GM18951 (cell line): ENCODE results near the gene CDH11.

Source experiments
- POLR2A ChIP-seq: IDR thresholded peaks from 4 replicates; pipeline ENCODE4 v1.6.1; 2011; ENCODE audit warnings: mild to moderate bottlenecking; ENCODE audit not compliant: insufficient read length, insufficient read depth; ENCODE audit errors: extremely low read depth
- in situ Hi-C: fragments of 300-500 bp; cut with MboI; formaldehyde crosslinking; loops from one replicate; pipeline ENCODE4 v1.12.0; 2022; ENCODE audit warnings: low sequenced_read_pairs, mixed read lengths, inconsistent platforms; ENCODE audit not compliant: unreplicated experiment

CDH11 gene

GRCh38 chr16:64964126-64964540 lies 157.7 kb downstream of the CDH11 start:
- TF ChIP-seq POLR2A: no peak
- in situ Hi-C loops: no loop called here

- no peak for TF ChIP-seq POLR2A
- in situ Hi-C loops: no loop called here
Observed at GRCh38 chr16:64962786-64963185, 159.1 kb downstream of the CDH11 start.

DNA sequence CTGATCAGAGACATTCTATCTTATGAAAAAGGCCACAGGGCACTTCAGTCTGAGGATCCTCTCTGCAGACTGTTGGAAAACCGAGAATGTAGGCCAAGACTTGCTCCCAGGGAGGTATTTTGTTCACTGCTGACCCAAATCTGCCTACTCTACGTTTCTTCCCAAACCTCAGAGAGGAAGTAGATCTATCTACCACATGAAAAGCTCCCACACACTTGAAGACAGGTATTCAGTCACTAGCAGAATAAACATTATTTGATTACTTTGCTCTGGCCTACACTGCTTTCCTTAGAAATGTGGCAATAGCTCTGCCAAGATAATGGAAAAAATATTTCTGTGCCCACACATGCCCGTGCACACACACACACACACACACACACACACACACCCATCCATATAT lies 164.6 kb downstream of the CDH11 start:
- no peak for TF ChIP-seq POLR2A
- in situ Hi-C loops: no loop called here

DNA sequence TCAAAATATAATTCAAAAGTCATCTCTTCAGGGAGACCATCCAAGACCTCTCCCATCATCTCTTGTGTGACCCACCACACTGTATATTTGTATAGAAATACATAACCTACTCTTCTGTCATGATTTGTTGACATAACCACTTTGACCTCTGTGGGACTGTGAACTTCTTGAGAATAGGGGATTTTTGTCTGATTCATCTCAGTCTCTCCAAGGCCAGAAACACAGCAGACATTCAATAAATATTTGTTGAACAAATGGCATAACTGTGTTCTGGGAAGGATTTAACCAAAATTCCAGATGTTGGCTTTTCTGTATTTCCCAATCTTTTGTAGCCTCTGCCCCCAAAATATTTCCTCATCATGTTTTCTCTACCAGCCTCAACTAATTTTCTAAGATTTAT lies 169.7 kb downstream of the CDH11 start:
- TF ChIP-seq POLR2A: no peak
- in situ Hi-C loops: no loop called here

- TF ChIP-seq POLR2A: no peak
- in situ Hi-C loops: no loop called here
Observed at GRCh38 chr16:64951193-64951592, 170.7 kb downstream of the CDH11 start.

DNA sequence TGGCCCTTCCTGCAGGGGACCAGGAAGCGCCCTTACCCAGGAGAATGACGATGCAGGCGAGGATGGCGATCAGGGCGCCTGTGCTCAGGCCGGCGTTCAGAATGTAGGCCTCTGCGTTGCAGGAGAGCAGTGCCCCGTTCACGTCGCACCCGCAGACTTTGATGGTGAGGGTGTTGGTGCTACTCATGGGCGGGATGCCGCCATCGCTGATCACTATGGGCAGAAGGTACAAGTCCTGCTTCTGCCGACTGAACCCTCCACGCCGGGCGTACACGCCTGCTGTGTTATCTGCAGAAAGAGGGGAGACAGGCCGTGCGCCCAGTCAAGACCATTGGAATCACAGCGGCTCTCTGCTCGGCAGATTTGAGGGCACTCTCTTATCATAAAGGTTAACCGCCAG lies 171.1 kb downstream of the CDH11 start:
- in situ Hi-C loops: no loop called here
- TF ChIP-seq POLR2A: no peak

- in situ Hi-C loops: no loop called here
- no peak for TF ChIP-seq POLR2A
Observed at GRCh38 chr16:64950262-64950661, 171.6 kb downstream of the CDH11 start.

DNA sequence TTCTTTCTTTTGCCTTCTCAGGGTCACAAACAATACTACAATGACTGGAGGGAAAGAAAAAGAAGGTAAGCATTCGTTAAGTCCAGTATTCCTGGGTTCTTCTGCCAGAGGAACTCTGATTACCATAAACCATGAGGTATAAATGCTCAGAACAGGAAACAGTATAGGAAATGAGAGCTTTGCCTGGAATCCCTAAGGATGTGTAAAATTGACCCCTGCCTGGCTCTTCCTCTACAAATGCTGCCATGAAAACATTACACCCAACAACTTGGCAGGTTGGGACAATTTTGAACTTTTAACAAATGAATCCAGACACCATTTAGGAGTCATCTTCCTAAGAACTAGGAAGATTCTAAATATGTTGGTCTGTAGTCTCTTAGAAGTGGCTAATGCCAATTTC lies 173.8 kb downstream of the CDH11 start:
- in situ Hi-C loops: no loop called here
- no peak for TF ChIP-seq POLR2A

- in situ Hi-C loops: no loop called here
Observed at GRCh38 chr16:64947651-64948050, 174.2 kb downstream of the CDH11 start.

DNA sequence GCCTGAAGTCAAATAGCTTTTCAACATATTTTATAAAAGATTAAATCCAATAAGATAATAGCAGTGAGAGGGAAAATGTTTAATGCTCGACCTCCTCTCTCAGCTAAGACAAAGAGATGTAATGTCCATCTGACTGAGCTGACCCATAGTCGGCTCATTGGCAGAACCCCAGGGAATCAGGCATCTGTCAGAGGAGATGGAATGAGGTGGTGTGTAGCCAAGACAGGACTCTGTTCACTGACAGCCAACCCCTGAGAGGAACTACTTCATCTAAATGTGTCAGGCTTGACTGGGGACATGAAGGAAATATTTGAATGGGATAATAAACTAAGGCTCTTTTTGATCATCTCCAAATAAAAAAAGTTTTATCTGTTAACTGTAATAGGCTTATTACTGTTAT lies 188.0 kb downstream of the CDH11 start:
- in situ Hi-C loops: no loop called here
- no peak for TF ChIP-seq POLR2A

More at GRCh38 chr16:64947651-64948050, 174.2 kb downstream of the CDH11 start:
- no peak for TF ChIP-seq POLR2A

GRCh38 chr16:64926476-64926875 lies 195.4 kb downstream of the CDH11 start:
- in situ Hi-C loops: no loop called here
- no peak for TF ChIP-seq POLR2A

DNA sequence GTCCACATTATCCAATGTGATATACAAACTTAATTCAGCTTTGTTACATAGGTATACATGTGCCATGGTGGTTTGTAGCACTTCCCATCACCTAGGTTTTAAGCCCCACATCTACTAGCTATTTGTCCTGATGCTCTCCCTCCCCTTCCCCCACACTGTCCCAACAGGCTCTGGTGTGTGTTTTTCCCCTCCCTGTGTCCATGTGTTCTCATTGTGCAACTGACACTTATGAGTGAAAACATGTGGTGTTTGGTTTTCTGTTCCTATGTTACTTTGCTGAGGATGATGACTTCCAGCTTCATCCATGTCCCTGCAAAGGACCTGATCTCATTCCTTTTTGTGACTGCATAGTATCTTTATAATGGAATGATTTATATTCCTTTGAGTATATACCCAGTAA lies 196.7 kb downstream of the CDH11 start:
- TF ChIP-seq POLR2A: no peak
- in situ Hi-C loops: no loop called here

- TF ChIP-seq POLR2A: no peak
- in situ Hi-C loops: no loop called here
Observed at GRCh38 chr16:64924086-64924485, 197.8 kb downstream of the CDH11 start.

GRCh38 chr16:64919929-64920607 lies 201.8 kb downstream of the CDH11 start:
- in situ Hi-C loops: no loop called here
- no peak for TF ChIP-seq POLR2A

DNA sequence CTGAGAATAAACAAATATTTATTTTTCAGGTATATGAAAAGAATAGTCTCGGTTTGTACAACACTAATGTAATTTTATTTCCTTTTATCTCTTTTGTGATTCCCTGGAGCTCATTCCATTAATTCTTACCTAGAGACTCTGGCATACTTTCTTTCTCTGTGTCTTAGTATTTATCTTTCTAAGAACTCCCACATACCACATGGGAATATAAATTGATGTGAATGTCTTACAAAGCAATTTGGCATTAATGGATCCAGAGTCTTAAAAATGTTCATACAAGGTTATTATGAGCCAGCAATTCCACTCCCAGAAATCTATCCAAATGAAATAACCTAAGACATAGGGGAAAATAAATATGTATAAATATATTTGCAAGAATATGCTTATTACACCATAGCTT lies 202.7 kb downstream of the CDH11 start:
- in situ Hi-C loops: no loop called here

More for the DNA sequence above, 202.7 kb downstream of the CDH11 start:
- no peak for TF ChIP-seq POLR2A
